ENCODE measurements around the gene STS. TPM values are rescaled to one million over a fixed set of nuclear protein-coding genes. Genes with fewer than 3 reads are reported as not detected.

STS gene
- total RNA-seq, 1 experiment from 2014 or later, result 0.54 TPM

DNA sequence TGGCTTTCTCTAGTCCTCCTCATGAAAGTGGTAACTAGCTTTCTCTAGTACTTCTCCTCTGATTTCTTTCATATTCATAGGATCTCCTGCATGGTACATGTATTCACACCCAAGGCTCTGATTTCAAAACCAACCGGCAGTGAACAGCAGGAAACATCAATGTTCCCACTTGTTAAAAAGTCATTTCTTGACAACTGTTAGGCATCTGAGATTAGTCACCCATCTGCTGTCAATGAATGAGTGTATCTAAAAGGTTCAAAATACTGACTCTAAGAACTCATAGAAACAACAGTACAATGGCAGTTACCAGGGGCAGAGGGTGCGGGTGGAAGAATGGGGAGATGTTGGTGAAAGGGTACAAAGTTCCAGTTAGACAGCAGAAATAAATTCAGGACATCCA lies 31.9 kb downstream of the STS start:
- Histone ChIP-seq H4K20me1 (ENCODE audit: insufficient read depth) (no peaks in the 10 kb centered on the region), H3K9me3 (ENCODE audit: control insufficient read depth in 1 of 2, insufficient read depth in 1 of 2, low read depth in 1 of 2, low read length in 2 of 2) (no peaks in the 10 kb centered on the region), H2AFZ (ENCODE audit: low read depth, low read length, poor library complexity, severe bottlenecking) (no peak overlapping the region), H3K4me1 (ENCODE audit: control insufficient read depth in 1 of 2, insufficient read depth in 2 of 2, low read length in 2 of 2) (no peaks in the 10 kb centered on the region), H3K4me3 (replicated peaks in 1 of 2; ENCODE audit: low read depth in 1 of 2, low read length in 2 of 2) (no peak overlapping the region), H3K9ac (ENCODE audit: low read length) (no peak overlapping the region), H3K27ac (ENCODE audit: low read depth, low read length) (no peak overlapping the region), H3K9me2 (ENCODE audit: insufficient read depth) (no peaks in the 10 kb centered on the region), H3K27me3 (ENCODE audit: insufficient read depth, low read length) (no peaks in the 10 kb centered on the region), H3K4me2 (ENCODE audit: low read length) (no peak overlapping the region), H3K36me3 (ENCODE audit: control insufficient read depth in 1 of 2, insufficient read depth in 2 of 2, low read length in 2 of 2) (no peaks in the 10 kb centered on the region), H3K79me2 (ENCODE audit: insufficient read depth, low read length) (no peaks in the 10 kb centered on the region)
- no TSS peak for BruUV-seq (replicated peaks)
- ChIA-PET RAD21 (ENCODE audit: low non-redundant PET in 1 of 2, low total read pairs in 2 of 2, uncharacterized antibody in 2 of 2, unreplicated experiment in 2 of 2) (no interaction called here), POLR2A (no interaction called here), CTCF (no interaction called here)
- DNase-seq (ENCODE audit: low read depth, low spot score) (no peak), ATAC-seq (no peak)
- TF ChIP-seq ZNF274 (IDR thresholded peaks at IDR 0.05; ENCODE audit: low read depth, low read length), result no peak
- TF ChIP-seq, protein P1, sequence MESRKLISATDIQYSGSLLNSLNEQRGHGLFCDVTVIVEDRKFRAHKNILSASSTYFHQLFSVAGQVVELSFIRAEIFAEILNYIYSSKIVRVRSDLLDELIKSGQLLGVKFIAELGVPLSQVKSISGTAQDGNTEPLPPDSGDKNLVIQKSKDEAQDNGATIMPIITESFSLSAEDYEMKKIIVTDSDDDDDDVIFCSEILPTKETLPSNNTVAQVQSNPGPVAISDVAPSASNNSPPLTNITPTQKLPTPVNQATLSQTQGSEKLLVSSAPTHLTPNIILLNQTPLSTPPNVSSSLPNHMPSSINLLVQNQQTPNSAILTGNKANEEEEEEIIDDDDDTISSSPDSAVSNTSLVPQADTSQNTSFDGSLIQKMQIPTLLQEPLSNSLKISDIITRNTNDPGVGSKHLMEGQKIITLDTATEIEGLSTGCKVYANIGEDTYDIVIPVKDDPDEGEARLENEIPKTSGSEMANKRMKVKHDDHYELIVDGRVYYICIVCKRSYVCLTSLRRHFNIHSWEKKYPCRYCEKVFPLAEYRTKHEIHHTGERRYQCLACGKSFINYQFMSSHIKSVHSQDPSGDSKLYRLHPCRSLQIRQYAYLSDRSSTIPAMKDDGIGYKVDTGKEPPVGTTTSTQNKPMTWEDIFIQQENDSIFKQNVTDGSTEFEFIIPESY (IDR thresholded peaks at IDR 0.05; ENCODE audit: extremely low read depth, insufficient replicate concordance, low read length), result no peak
- TF ChIP-seq CEBPB (IDR thresholded peaks at IDR 0.05; ENCODE audit: low read depth), result no peak
- TF ChIP-seq SIN3A (IDR thresholded peaks at IDR 0.05; ENCODE audit: low read depth), result no peak
- TF ChIP-seq FOSL1 (IDR thresholded peaks at IDR 0.05; ENCODE audit: low read depth), result no peak
- no peak for TF ChIP-seq EZH2phosphoT487 (IDR thresholded peaks at IDR 0.05; ENCODE audit: borderline replicate concordance)
- TF ChIP-seq, protein P2, sequence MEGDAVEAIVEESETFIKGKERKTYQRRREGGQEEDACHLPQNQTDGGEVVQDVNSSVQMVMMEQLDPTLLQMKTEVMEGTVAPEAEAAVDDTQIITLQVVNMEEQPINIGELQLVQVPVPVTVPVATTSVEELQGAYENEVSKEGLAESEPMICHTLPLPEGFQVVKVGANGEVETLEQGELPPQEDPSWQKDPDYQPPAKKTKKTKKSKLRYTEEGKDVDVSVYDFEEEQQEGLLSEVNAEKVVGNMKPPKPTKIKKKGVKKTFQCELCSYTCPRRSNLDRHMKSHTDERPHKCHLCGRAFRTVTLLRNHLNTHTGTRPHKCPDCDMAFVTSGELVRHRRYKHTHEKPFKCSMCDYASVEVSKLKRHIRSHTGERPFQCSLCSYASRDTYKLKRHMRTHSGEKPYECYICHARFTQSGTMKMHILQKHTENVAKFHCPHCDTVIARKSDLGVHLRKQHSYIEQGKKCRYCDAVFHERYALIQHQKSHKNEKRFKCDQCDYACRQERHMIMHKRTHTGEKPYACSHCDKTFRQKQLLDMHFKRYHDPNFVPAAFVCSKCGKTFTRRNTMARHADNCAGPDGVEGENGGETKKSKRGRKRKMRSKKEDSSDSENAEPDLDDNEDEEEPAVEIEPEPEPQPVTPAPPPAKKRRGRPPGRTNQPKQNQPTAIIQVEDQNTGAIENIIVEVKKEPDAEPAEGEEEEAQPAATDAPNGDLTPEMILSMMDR (IDR thresholded peaks at IDR 0.05 in 2 of 3, conservative IDR thresholded peaks at IDR 0.05 in 1 of 3; ENCODE audit: borderline replicate concordance in 1 of 3, insufficient read depth in 1 of 3, low read depth in 2 of 3, low read length in 2 of 3), result no peak
- no peak for TF ChIP-seq TCF7L2 (IDR thresholded peaks at IDR 0.05; ENCODE audit: borderline replicate concordance, extremely low read depth, insufficient read depth, insufficient read length)
- TF ChIP-seq RAD21 (IDR thresholded peaks at IDR 0.05; ENCODE audit: low read depth), result no peak
- TF ChIP-seq ZFX (IDR thresholded peaks at IDR 0.05), result no peak
- TF ChIP-seq, protein P3, sequence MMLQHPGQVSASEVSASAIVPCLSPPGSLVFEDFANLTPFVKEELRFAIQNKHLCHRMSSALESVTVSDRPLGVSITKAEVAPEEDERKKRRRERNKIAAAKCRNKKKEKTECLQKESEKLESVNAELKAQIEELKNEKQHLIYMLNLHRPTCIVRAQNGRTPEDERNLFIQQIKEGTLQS (IDR thresholded peaks at IDR 0.05), result no peak
- TF ChIP-seq EGR1 (IDR thresholded peaks at IDR 0.05; ENCODE audit: low read depth), result no peak
- no peak for TF ChIP-seq YY1 (IDR thresholded peaks at IDR 0.05; ENCODE audit: extremely low read depth, insufficient replicate concordance, low read depth, low read length)
- TF ChIP-seq, protein P4, sequence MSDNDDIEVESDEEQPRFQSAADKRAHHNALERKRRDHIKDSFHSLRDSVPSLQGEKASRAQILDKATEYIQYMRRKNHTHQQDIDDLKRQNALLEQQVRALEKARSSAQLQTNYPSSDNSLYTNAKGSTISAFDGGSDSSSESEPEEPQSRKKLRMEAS (IDR thresholded peaks at IDR 0.05), result no peak
- no peak for TF ChIP-seq SP1 (IDR thresholded peaks at IDR 0.05; ENCODE audit: low read depth)
- TF ChIP-seq SRF (IDR thresholded peaks at IDR 0.05; ENCODE audit: low read depth), result no peak
- TF ChIP-seq, protein P5, sequence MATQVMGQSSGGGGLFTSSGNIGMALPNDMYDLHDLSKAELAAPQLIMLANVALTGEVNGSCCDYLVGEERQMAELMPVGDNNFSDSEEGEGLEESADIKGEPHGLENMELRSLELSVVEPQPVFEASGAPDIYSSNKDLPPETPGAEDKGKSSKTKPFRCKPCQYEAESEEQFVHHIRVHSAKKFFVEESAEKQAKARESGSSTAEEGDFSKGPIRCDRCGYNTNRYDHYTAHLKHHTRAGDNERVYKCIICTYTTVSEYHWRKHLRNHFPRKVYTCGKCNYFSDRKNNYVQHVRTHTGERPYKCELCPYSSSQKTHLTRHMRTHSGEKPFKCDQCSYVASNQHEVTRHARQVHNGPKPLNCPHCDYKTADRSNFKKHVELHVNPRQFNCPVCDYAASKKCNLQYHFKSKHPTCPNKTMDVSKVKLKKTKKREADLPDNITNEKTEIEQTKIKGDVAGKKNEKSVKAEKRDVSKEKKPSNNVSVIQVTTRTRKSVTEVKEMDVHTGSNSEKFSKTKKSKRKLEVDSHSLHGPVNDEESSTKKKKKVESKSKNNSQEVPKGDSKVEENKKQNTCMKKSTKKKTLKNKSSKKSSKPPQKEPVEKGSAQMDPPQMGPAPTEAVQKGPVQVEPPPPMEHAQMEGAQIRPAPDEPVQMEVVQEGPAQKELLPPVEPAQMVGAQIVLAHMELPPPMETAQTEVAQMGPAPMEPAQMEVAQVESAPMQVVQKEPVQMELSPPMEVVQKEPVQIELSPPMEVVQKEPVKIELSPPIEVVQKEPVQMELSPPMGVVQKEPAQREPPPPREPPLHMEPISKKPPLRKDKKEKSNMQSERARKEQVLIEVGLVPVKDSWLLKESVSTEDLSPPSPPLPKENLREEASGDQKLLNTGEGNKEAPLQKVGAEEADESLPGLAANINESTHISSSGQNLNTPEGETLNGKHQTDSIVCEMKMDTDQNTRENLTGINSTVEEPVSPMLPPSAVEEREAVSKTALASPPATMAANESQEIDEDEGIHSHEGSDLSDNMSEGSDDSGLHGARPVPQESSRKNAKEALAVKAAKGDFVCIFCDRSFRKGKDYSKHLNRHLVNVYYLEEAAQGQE (IDR thresholded peaks at IDR 0.05; ENCODE audit: low read depth), result no peak
- no peak for TF ChIP-seq JUND (IDR thresholded peaks at IDR 0.05)
- TF ChIP-seq ELF1 (IDR thresholded peaks at IDR 0.05; ENCODE audit: borderline replicate concordance, low read depth), result no peak
- no peak for TF ChIP-seq POLR2A (IDR thresholded peaks at IDR 0.05; ENCODE audit: borderline replicate concordance, extremely low read depth, insufficient read depth, insufficient read length)
- intact Hi-C loops (cut with micrococcal nuclease), result no loop called here
